HG03060 (cell line): ENCODE results near the gene SSX3.
"Not testable (repeated sequence)": the region's sequence is repeated elsewhere in the genome, so short reads cannot be mapped to it uniquely, and the experiment has no call there.

ENCODE experiments used
- ATAC-seq: cut with Tn5 transposase; IDR thresholded peaks from one replicate; pipeline ENCODE4 v1.9.1; 2021; ENCODE audit warnings: low read depth, moderate number of reproducible peaks; ENCODE audit not compliant: unreplicated experiment

The SSX3 gene, protein sequence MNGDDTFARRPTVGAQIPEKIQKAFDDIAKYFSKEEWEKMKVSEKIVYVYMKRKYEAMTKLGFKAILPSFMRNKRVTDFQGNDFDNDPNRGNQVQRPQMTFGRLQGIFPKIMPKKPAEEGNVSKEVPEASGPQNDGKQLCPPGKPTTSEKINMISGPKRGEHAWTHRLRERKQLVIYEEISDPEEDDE

GRCh38 chrX:48356315-48357094 is at the start of gene SSX3:
Gene SSX3, minus strand, starts transcription at chrX:48356703. Its CDS starts 1,454 bp downstream, at chrX:48355249.
- not testable (repeated sequence) for ATAC-seq

- ATAC-seq: not testable (repeated sequence)
Measured at GRCh38 chrX:48397825-48398224, 41.3 kb upstream of the SSX3 start.

DNA sequence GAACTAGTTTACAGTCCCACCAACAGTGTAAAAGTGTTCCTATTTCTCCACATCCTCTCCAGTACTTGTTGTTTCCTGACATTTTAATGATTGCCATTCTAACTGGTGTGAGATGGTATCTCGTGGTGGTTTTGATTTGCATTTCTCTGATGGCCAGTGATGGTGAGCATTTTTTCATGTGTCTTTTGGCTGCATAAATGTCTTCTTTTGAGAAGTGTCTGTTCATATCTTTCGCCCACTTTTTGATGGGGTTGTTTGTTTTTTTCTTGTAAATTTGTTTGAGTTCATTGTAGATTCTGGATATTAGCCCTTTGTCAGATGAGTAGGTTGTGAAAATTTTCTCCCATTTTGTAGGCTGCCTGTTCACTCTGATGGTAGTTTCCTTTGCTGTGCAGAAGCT is 40.4 kb upstream of the SSX3 start:
- ATAC-seq: not testable (repeated sequence)

GRCh38 chrX:48383239-48383638 is 26.7 kb upstream of the SSX3 start, which contains the start of gene SSX4:
Gene SSX4, plus strand, starts transcription at chrX:48383539. Its CDS starts 515 bp downstream, at chrX:48384054.
- ATAC-seq: not testable (repeated sequence)

DNA sequence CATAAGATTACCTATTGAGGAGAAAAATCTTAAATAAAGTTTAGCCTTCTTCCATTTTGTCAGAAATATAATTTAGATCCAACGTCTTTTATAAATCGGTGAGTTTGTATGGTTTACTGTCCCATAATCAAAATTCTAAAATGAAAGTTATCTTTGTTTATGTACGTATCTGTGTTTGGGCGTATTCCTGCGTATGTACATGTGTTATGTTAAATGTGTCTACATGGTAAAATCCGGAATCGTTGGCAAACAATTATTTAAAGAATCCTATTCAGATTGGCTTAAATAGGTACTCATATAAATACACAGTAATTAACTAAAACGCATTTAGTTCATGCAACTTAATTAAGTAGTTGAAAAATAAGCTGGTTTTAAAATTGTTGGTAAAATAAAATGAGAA is 13.9 kb upstream of the SSX3 start:
- not testable (repeated sequence) for ATAC-seq

- ATAC-seq: not testable (repeated sequence)
Measured at GRCh38 chrX:48367717-48368408, 11.4 kb upstream of the SSX3 start.

DNA sequence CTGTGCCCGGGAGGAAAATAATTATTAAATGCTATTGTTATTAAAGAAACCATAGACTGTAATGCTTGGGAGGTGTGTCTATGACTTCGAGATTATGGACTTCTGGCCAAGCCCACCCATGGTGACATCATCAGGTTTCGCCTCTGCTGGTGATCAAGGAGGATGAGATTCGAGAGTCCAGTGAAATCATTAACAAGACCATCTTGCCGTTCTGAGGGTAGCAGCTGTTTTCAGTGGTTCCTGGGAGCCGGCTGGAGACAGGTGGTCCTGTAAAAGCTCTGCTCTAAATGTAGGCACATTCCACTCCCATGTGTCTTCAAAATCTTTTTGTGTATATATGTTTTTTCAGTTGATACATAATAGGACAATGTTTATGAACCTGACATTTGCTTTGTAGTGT is 2.8 kb upstream of the SSX3 start:
- not testable (repeated sequence) for ATAC-seq

DNA sequence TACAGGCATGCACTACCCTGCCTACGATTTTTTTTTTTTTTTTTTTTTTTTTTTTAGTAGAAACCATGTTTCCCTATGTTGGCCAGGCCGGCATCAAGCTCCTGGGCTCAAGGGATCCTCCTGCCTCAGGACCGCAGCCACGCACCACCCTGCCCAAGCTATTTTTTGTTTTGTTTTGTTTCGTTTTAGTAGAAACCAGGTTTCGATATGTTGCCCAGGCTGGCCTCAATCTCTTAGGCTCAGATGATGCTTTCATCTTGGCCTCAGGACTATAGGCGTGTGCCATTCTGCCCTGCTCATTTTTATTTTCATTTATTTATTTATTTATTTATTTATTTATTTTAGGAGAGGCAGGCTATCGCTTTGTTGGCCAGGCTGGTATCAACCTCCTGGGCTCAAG is 1.2 kb upstream of the SSX3 start:
- ATAC-seq: no peak

GRCh38 chrX:48346059-48346458 is 10.4 kb downstream of the SSX3 start:
- ATAC-seq: not testable (repeated sequence)

DNA sequence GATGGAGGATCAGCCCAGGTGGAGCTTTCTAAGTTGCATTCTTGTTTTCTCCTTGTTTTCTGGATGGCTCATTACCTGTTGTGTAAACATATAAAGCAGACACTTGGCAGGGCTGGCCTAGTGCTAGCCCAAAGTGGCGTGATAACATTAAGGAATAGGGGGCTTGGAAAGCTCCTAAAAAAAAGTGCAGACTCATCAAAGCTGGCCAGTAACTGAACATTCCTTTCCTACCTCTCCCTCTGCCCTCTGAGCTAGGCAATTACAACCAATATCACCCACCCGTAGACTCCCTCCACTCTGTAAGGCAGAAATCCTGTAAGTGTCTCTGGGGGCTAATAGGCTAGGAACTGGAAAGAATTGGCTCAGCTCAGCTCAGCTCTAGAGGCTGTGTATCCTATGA is 42.5 kb downstream of the SSX3 start:
- not testable (repeated sequence) for ATAC-seq

DNA sequence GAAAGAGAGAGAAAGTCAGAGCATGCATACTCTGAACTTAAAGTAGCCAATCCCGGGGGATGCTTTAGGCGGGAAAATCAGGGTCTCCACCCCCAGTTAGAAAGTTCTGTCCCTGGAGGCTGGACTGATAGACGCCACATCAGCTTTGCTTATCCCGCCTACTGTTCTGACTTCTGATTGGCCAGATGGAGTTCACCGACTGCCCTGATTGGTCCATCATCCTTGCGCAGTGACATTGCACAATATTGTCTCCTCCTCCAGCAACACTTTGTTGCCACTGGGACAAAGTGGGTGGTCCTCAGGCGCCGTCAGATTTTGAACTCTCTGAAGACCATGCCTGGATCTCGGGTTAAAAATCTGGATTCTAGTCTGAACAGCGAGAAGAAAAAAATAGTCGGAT is 50.3 kb downstream of the SSX3 start:
- no peak for ATAC-seq
